Peyer's patch (tissue), 4 donors: ENCODE measurements around the gene CRIM1.

ENCODE experiments used
- CTCF ChIP-seq, 6 experiments: fragments of 450-650 bp in 4 of 6; fragments of 200-600 bp in 2 of 6; sonication (generic) in 1 of 6; IDR thresholded peaks; one replicate each; pipeline ENCODE4 v1.5.1; 2017 to 2019; ENCODE audit warnings: antibody characterized with exemption in 6 of 6, mild to moderate bottlenecking in 3 of 6, moderate library complexity in 1 of 6
- POLR2A ChIP-seq, 2 donors: fragments of 450-650 bp; IDR thresholded peaks; one replicate each; pipeline ENCODE4 v1.5.1; 2017; ENCODE audit warnings: antibody characterized with exemption in 2 of 2, mild to moderate bottlenecking in 2 of 2, moderate library complexity in 2 of 2

GRCh38 chr2:36414307-36414706 lies 58.7 kb downstream of the CRIM1 start:
- TF ChIP-seq CTCF (IDR thresholded peaks at IDR 0.05), result no peak
- no peak for TF ChIP-seq POLR2A (IDR thresholded peaks at IDR 0.05)
